HepG2 (cell line): ENCODE results near the gene PSMA7. TPM values are rescaled to one million over a fixed set of nuclear protein-coding genes. Genes with fewer than 3 reads are reported as not detected.
A peak's percentile ranks its signal among the peaks of the same experiment; 100 is the strongest.

Source experiments
- FOXO1 ChIP-seq: sonication (generic); formaldehyde crosslinking; IDR thresholded peaks from 2 replicates; pipeline ENCODE4 v1.4.0; 2020; ENCODE audit warnings: missing genetic modification reagents
- HNF1B ChIP-seq: sonication (generic); formaldehyde crosslinking; IDR thresholded peaks from 2 replicates; pipeline ENCODE4 v1.5.1; 2020; ENCODE audit warnings: mild to moderate bottlenecking, moderate library complexity, missing genetic modification reagents
- ISX ChIP-seq: sonication (generic); formaldehyde crosslinking; conservative IDR thresholded peaks from 2 replicates; pipeline ENCODE4 v1.5.0; 2020; ENCODE audit warnings: missing genetic modification reagents
- polyA plus RNA-seq, 8 experiments: library from polyadenylated mRNA; depleted of rRNA in 3 of 8; stranded (reverse) in 7 of 8; unstranded in 1 of 8; fragments of >200 nt; fragmentation: Illumina TruSeq in 4 of 8; extraction: Trizol in 4 of 8; gene quantifications; 2 replicates each; pipeline versions ENCODE4 v1.2.1 to v1.2.3, GENCODE V29; 2011 to 2016; ENCODE audit warnings: low read depth in 4 of 8, missing spikeins in 1 of 8, mixed read lengths in 1 of 8; ENCODE audit not compliant: insufficient read depth in 1 of 8
- total RNA-seq, 5 experiments: library from RNA; depleted of rRNA; stranded (reverse); fragments of >200 nt; fragmentation: Illumina TruSeq; extraction: Trizol; gene quantifications; 2 replicates each; pipeline ENCODE4 v1.2.3, GENCODE V29; 2016; ENCODE audit warnings: low read depth in 1 of 5
- TF ChIP-seq, protein P1 (sequence below): sonication (generic); formaldehyde crosslinking; IDR thresholded peaks from 2 replicates; pipeline ENCODE4 v1.5.0; 2020; ENCODE audit warnings: mild to moderate bottlenecking, missing genetic modification reagents, borderline replicate concordance
- TF ChIP-seq, protein P2 (sequence below): sonication (generic); formaldehyde crosslinking; IDR thresholded peaks from 2 replicates; pipeline ENCODE4 v1.4.0; 2020; ENCODE audit warnings: mild to moderate bottlenecking, missing genetic modification reagents

The PSMA7 gene
- total and polyA plus RNA-seq, 2 of the 13 experiments (the other 11 are each of a cell fraction or from before 2014, with no cell fraction given): 531 to 631 TPM

DNA sequence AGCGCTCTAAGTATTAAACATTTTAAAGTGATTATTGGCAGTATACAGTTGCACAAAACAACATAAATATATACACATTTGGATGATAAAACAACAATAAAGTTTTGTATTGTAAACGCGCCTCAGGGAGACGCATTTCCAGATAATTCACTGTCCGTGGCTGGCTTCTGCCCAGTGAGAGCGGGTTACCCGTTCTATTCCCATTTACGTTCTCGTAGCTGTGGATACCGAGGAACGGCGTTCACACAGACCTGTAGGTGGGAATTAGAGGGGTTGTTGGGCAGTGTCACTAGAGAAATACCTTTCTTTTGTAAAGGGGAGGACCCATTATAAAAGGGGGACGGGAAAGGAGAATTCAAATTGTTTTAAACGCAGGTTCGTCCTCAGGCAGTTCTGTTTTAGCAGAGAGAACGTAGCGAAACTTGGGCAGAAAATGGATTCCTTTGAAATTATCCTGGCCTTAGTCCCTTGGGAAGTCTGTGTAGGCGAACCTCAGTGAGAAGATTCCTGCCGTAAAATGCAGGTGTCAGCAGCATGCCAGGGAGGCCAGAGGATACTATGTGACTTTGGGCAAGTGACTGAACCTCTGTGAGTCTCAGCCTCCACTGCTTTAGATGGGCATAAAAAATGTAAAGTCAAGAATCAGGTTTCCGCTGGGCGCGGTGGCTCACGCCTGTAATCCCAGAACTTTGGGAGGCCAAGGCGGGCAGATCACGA lies 40.4 kb upstream of the PSMA7 start (continued):
- TF ChIP-seq, protein P1, sequence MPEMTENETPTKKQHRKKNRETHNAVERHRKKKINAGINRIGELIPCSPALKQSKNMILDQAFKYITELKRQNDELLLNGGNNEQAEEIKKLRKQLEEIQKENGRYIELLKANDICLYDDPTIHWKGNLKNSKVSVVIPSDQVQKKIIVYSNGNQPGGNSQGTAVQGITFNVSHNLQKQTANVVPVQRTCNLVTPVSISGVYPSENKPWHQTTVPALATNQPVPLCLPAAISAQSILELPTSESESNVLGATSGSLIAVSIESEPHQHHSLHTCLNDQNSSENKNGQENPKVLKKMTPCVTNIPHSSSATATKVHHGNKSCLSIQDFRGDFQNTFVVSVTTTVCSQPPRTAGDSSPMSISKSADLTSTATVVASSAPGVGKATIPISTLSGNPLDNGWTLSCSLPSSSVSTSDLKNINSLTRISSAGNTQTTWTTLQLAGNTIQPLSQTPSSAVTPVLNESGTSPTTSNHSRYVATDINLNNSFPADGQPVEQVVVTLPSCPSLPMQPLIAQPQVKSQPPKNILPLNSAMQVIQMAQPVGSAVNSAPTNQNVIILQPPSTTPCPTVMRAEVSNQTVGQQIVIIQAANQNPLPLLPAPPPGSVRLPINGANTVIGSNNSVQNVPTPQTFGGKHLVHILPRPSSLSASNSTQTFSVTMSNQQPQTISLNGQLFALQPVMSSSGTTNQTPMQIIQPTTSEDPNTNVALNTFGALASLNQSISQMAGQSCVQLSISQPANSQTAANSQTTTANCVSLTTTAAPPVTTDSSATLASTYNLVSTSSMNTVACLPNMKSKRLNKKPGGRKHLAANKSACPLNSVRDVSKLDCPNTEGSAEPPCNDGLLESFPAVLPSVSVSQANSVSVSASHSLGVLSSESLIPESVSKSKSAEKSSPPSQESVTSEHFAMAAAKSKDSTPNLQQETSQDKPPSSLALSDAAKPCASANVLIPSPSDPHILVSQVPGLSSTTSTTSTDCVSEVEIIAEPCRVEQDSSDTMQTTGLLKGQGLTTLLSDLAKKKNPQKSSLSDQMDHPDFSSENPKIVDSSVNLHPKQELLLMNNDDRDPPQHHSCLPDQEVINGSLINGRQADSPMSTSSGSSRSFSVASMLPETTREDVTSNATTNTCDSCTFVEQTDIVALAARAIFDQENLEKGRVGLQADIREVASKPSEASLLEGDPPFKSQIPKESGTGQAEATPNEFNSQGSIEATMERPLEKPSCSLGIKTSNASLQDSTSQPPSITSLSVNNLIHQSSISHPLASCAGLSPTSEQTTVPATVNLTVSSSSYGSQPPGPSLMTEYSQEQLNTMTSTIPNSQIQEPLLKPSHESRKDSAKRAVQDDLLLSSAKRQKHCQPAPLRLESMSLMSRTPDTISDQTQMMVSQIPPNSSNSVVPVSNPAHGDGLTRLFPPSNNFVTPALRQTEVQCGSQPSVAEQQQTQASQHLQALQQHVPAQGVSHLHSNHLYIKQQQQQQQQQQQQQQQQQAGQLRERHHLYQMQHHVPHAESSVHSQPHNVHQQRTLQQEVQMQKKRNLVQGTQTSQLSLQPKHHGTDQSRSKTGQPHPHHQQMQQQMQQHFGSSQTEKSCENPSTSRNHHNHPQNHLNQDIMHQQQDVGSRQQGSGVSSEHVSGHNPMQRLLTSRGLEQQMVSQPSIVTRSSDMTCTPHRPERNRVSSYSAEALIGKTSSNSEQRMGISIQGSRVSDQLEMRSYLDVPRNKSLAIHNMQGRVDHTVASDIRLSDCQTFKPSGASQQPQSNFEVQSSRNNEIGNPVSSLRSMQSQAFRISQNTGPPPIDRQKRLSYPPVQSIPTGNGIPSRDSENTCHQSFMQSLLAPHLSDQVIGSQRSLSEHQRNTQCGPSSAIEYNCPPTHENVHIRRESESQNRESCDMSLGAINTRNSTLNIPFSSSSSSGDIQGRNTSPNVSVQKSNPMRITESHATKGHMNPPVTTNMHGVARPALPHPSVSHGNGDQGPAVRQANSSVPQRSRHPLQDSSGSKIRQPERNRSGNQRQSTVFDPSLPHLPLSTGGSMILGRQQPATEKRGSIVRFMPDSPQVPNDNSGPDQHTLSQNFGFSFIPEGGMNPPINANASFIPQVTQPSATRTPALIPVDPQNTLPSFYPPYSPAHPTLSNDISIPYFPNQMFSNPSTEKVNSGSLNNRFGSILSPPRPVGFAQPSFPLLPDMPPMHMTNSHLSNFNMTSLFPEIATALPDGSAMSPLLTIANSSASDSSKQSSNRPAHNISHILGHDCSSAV: no peak
- TF ChIP-seq HNF1B (CRISPR knock-in tag): 0 out of 2 replicates have a peak, but pooled peaks have one; percentile 14
- 0 out of 2 replicates have a peak, but pooled peaks have one; percentile 32 for TF ChIP-seq FOXO1 (CRISPR knock-in tag)
- TF ChIP-seq, protein P2, sequence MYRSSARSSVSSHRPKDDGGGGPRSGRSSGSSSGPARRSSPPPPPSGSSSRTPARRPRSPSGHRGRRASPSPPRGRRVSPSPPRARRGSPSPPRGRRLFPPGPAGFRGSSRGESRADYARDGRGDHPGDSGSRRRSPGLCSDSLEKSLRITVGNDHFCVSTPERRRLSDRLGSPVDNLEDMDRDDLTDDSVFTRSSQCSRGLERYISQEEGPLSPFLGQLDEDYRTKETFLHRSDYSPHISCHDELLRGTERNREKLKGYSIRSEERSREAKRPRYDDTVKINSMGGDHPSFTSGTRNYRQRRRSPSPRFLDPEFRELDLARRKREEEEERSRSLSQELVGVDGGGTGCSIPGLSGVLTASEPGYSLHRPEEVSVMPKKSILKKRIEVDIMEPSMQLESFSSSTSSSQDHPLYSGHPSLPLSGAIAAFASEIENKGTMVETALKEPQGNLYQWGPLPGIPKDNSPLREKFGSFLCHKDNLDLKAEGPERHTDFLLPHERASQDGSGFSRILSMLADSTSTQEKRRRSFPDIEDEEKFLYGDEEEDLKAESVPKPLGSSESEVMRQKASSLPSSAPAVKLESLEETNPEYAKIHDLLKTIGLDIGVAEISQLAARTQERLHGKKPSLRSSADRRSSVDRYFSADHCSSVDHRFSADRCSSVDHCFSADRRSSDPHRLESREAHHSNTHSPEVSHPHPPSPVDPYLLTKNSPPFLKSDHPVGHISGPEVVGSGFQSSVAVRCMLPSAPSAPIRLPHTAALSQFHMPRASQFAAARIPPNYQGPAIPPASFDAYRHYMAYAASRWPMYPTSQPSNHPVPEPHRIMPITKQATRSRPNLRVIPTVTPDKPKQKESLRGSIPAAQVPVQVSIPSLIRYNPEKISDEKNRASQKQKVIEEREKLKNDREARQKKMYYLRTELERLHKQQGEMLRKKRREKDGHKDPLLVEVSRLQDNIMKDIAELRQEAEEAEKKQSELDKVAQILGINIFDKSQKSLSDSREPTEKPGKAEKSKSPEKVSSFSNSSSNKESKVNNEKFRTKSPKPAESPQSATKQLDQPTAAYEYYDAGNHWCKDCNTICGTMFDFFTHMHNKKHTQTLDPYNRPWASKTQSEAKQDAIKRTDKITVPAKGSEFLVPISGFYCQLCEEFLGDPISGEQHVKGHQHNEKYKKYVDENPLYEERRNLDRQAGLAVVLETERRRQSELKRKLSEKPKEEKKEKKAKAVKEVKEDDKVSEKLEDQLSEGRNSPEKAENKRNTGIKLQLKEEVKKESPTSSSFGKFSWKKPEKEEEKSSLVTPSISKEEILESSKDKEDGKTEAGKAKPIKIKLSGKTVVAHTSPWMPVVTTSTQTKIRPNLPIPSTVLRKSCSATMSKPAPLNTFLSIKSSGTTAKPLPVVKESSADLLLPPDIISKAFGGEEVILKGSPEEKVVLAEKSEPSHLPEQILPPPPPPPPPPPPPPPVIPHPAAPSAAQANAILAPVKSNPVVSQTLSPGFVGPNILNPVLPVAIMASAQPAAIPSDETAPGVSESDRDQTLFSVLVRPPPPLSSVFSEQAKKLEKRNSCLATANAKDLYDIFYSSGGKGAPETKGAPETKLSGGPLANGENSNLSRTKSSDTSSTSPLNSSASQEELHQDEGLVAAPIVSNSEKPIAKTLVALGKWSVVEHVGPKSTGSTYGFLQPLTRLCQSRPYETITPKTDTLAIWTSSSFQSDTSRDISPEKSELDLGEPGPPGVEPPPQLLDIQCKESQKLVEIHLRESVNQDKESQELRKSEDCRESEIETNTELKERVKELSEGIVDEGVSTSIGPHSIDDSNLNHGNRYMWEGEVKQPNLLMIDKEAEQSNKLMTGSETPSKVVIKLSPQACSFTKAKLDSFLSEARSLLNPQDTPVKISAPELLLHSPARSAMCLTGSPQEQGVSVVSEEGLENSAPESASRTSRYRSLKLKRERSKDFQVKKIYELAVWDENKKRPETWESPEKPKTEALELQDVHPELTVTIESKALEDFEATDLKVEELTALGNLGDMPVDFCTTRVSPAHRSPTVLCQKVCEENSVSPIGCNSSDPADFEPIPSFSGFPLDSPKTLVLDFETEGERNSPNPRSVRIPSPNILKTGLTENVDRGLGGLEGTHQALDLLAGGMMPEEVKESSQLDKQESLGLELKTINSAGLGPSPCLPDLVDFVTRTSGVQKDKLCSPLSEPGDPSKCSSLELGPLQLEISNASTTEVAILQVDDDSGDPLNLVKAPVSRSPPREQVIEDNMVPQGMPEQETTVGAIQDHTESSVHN: peak; percentile 47; the same call in 1 of the 2 replicates
- peak; percentile 23; the same call in 1 of the 2 replicates for TF ChIP-seq ISX
